HepG2 (cell line): ENCODE data around the gene BIRC6. TPM values are rescaled to one million over a fixed set of nuclear protein-coding genes. Genes with fewer than 3 reads are reported as not detected.
A peak's percentile ranks its signal among the peaks of the same experiment; 100 is the strongest.

Source experiments
- CEBPG ChIP-seq: IDR thresholded peaks from 2 replicates; pipeline ENCODE4 v1.6.1; 2016
- GATAD2A ChIP-seq: IDR thresholded peaks from 2 replicates; pipeline ENCODE4 v1.6.1; 2016
- KAT8 ChIP-seq: IDR thresholded peaks from 2 replicates; pipeline ENCODE4 v1.6.1; 2016; ENCODE audit warnings: missing genetic modification reagents, missing compliant biosample characterization
- KLF11 ChIP-seq: IDR thresholded peaks from 2 replicates; pipeline ENCODE4 v1.6.1; 2016; ENCODE audit warnings: missing compliant biosample characterization
- KLF16 ChIP-seq, 2 experiments: sonication (generic) in 1 of 2; formaldehyde crosslinking in 1 of 2; IDR thresholded peaks; 2 replicates each; pipeline versions ENCODE4 v1.6.1 to v1.8.0; 2016 to 2023; ENCODE audit warnings: missing genetic modification reagents in 2 of 2, missing compliant biosample characterization in 1 of 2
- MYNN ChIP-seq: sonication (generic); formaldehyde crosslinking; IDR thresholded peaks from 2 replicates; pipeline ENCODE4 v1.4.0; 2020; ENCODE audit warnings: mild to moderate bottlenecking, low read depth, missing genetic modification reagents
- NFYB ChIP-seq: sonication (generic); formaldehyde crosslinking; IDR thresholded peaks from 2 replicates; pipeline ENCODE4 v1.4.0; 2020; ENCODE audit warnings: missing genetic modification reagents
- PAF1 ChIP-seq: IDR thresholded peaks from 2 replicates; pipeline ENCODE4 v1.6.1; 2016; ENCODE audit warnings: missing genetic modification reagents, missing compliant biosample characterization
- RAD51 ChIP-seq: fragments of 450-650 bp; IDR thresholded peaks from 2 replicates; pipeline ENCODE4 v1.6.1; 2016; ENCODE audit warnings: borderline replicate concordance
- SP5 ChIP-seq: IDR thresholded peaks from 2 replicates; pipeline ENCODE4 v1.6.1; 2016; ENCODE audit warnings: low read depth, borderline replicate concordance
- SRSF1 ChIP-seq: fragments of 200-400 bp; formaldehyde crosslinking; optimal IDR thresholded peaks from 2 replicates; pipeline ENCODE3; 2017; ENCODE audit warnings: mild to moderate bottlenecking, low read depth, low read length, moderate library complexity
- ZBTB42 ChIP-seq: sonication (generic); formaldehyde crosslinking; IDR thresholded peaks from 2 replicates; pipeline ENCODE4 v1.5.0; 2020; ENCODE audit warnings: mild to moderate bottlenecking, missing genetic modification reagents
- ZFAT ChIP-seq: sonication (generic); formaldehyde crosslinking; conservative IDR thresholded peaks from 2 replicates; pipeline ENCODE4 v1.8.1; 2023; ENCODE audit warnings: missing genetic modification reagents, inconsistent platforms
- ZFP1 ChIP-seq: IDR thresholded peaks from 2 replicates; pipeline ENCODE4 v1.6.1; 2016
- ZNF136 ChIP-seq: sonication (generic); formaldehyde crosslinking; IDR thresholded peaks from 2 replicates; pipeline ENCODE4 v1.8.1; 2022; ENCODE audit warnings: low read depth, mild to moderate bottlenecking, moderate library complexity, missing genetic modification reagents
- ZNF850 ChIP-seq: sonication (generic); formaldehyde crosslinking; conservative IDR thresholded peaks from 2 replicates; pipeline ENCODE4 v1.9.0; 2021; ENCODE audit warnings: mild to moderate bottlenecking, missing genetic modification reagents
- polyA plus RNA-seq, 8 experiments: library from polyadenylated mRNA; depleted of rRNA in 3 of 8; stranded (reverse) in 7 of 8; unstranded in 1 of 8; fragments of >200 nt; fragmentation: Illumina TruSeq in 4 of 8; extraction: Trizol in 4 of 8; gene quantifications; 2 replicates each; pipeline versions ENCODE4 v1.2.1 to v1.2.3, GENCODE V29; 2011 to 2016; ENCODE audit warnings: low read depth in 4 of 8, missing spikeins in 1 of 8, mixed read lengths in 1 of 8; ENCODE audit not compliant: insufficient read depth in 1 of 8
- total RNA-seq, 5 experiments: library from RNA; depleted of rRNA; stranded (reverse); fragments of >200 nt; fragmentation: Illumina TruSeq; extraction: Trizol; gene quantifications; 2 replicates each; pipeline ENCODE4 v1.2.3, GENCODE V29; 2016; ENCODE audit warnings: low read depth in 1 of 5
- TF ChIP-seq, protein P1 (sequence below): sonication (generic); formaldehyde crosslinking; IDR thresholded peaks from 2 replicates; pipeline ENCODE4 v1.4.0; 2020; ENCODE audit warnings: missing genetic modification reagents, borderline replicate concordance
- TF ChIP-seq, protein P2 (sequence below): sonication (generic); formaldehyde crosslinking; IDR thresholded peaks from 2 replicates; pipeline ENCODE4 v1.4.0; 2020; ENCODE audit warnings: missing genetic modification reagents
- TF ChIP-seq, protein P3 (sequence below): sonication (generic); formaldehyde crosslinking; IDR thresholded peaks from 2 replicates; pipeline ENCODE4 v1.5.1; 2020; ENCODE audit warnings: mild to moderate bottlenecking, missing genetic modification reagents, moderate library complexity
- TF ChIP-seq, protein P4 (sequence below): conservative IDR thresholded peaks from 2 replicates; pipeline ENCODE4 v1.6.1; 2018; ENCODE audit warnings: missing genetic modification reagents
- TF ChIP-seq, protein P5 (sequence below): sonication (generic); formaldehyde crosslinking; IDR thresholded peaks from 2 replicates; pipeline ENCODE4 v1.8.0; 2022; ENCODE audit warnings: missing genetic modification reagents, mild to moderate bottlenecking, borderline replicate concordance
- TF ChIP-seq, protein P6 (sequence below): sonication (generic); formaldehyde crosslinking; IDR thresholded peaks from 2 replicates; pipeline ENCODE4 v1.4.0; 2020; ENCODE audit warnings: mild to moderate bottlenecking, low read depth, missing genetic modification reagents
- TF ChIP-seq, protein P7 (sequence below): sonication (generic); formaldehyde crosslinking; IDR thresholded peaks from 2 replicates; pipeline ENCODE4 v1.5.0; 2020; ENCODE audit warnings: mild to moderate bottlenecking, missing genetic modification reagents

Gene BIRC6
- total and polyA plus RNA-seq, 2 of the 13 experiments (the other 11 are each of a cell fraction or from before 2014, with no cell fraction given) = 65.6 to 120 TPM

DNA sequence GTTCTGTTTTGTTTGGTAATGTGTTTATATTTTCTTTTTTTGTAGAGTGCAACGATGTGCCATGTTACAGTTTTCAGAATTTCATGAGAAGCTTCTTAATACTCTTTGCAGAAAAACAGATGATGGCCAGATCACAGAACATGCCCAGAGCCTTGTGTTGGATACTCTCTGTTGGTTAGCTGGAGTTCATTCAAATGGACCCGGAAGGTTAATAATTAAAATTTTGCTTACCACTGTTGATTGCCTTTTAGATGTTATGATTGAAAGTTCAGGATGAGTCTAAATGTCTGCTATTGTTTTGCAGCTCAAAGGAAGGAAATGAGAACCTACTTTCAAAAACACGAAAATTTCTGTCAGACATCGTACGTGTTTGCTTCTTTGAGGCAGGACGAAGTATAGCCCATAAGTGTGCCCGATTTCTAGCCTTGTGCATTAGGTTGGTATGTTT lies 85.2 kb downstream of the BIRC6 start (continued):
- TF ChIP-seq ZFAT (CRISPR knock-in tag) = no peak
- TF ChIP-seq KAT8 = no peak
- TF ChIP-seq ZNF850 (CRISPR knock-in tag) = no peak
- TF ChIP-seq, protein P1, sequence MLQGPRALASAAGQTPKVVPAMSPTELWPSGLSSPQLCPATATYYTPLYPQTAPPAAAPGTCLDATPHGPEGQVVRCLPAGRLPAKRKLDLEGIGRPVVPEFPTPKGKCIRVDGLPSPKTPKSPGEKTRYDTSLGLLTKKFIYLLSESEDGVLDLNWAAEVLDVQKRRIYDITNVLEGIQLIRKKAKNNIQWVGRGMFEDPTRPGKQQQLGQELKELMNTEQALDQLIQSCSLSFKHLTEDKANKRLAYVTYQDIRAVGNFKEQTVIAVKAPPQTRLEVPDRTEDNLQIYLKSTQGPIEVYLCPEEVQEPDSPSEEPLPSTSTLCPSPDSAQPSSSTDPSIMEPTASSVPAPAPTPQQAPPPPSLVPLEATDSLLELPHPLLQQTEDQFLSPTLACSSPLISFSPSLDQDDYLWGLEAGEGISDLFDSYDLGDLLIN (CRISPR knock-in tag) = no peak
- TF ChIP-seq PAF1 (CRISPR knock-in tag) = no peak
- no peak for TF ChIP-seq SRSF1
- TF ChIP-seq KLF11 (CRISPR knock-in tag) = no peak; the same call in 1 of the 2 replicates
- TF ChIP-seq, protein P2, sequence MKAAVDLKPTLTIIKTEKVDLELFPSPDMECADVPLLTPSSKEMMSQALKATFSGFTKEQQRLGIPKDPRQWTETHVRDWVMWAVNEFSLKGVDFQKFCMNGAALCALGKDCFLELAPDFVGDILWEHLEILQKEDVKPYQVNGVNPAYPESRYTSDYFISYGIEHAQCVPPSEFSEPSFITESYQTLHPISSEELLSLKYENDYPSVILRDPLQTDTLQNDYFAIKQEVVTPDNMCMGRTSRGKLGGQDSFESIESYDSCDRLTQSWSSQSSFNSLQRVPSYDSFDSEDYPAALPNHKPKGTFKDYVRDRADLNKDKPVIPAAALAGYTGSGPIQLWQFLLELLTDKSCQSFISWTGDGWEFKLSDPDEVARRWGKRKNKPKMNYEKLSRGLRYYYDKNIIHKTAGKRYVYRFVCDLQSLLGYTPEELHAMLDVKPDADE (CRISPR knock-in tag) = no peak
- TF ChIP-seq ZBTB42 = no peak
- TF ChIP-seq, protein P3, sequence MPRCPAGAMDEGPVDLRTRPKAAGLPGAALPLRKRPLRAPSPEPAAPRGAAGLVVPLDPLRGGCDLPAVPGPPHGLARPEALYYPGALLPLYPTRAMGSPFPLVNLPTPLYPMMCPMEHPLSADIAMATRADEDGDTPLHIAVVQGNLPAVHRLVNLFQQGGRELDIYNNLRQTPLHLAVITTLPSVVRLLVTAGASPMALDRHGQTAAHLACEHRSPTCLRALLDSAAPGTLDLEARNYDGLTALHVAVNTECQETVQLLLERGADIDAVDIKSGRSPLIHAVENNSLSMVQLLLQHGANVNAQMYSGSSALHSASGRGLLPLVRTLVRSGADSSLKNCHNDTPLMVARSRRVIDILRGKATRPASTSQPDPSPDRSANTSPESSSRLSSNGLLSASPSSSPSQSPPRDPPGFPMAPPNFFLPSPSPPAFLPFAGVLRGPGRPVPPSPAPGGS = no peak
- TF ChIP-seq CEBPG (CRISPR knock-in tag) = no peak
- no peak for TF ChIP-seq KLF16 (CRISPR knock-in tag; IDR thresholded peaks at IDR 0.05)
- TF ChIP-seq, protein P4, sequence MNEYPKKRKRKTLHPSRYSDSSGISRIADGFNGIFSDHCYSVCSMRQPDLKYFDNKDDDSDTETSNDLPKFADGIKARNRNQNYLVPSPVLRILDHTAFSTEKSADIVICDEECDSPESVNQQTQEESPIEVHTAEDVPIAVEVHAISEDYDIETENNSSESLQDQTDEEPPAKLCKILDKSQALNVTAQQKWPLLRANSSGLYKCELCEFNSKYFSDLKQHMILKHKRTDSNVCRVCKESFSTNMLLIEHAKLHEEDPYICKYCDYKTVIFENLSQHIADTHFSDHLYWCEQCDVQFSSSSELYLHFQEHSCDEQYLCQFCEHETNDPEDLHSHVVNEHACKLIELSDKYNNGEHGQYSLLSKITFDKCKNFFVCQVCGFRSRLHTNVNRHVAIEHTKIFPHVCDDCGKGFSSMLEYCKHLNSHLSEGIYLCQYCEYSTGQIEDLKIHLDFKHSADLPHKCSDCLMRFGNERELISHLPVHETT (CRISPR knock-in tag) = no peak
- TF ChIP-seq, protein P5, sequence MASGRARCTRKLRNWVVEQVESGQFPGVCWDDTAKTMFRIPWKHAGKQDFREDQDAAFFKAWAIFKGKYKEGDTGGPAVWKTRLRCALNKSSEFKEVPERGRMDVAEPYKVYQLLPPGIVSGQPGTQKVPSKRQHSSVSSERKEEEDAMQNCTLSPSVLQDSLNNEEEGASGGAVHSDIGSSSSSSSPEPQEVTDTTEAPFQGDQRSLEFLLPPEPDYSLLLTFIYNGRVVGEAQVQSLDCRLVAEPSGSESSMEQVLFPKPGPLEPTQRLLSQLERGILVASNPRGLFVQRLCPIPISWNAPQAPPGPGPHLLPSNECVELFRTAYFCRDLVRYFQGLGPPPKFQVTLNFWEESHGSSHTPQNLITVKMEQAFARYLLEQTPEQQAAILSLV (CRISPR knock-in tag) = no peak
- TF ChIP-seq, protein P6, sequence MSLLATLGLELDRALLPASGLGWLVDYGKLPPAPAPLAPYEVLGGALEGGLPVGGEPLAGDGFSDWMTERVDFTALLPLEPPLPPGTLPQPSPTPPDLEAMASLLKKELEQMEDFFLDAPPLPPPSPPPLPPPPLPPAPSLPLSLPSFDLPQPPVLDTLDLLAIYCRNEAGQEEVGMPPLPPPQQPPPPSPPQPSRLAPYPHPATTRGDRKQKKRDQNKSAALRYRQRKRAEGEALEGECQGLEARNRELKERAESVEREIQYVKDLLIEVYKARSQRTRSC (CRISPR knock-in tag) = no peak
- TF ChIP-seq ZNF136 (CRISPR knock-in tag) = no peak
- TF ChIP-seq, protein P7, sequence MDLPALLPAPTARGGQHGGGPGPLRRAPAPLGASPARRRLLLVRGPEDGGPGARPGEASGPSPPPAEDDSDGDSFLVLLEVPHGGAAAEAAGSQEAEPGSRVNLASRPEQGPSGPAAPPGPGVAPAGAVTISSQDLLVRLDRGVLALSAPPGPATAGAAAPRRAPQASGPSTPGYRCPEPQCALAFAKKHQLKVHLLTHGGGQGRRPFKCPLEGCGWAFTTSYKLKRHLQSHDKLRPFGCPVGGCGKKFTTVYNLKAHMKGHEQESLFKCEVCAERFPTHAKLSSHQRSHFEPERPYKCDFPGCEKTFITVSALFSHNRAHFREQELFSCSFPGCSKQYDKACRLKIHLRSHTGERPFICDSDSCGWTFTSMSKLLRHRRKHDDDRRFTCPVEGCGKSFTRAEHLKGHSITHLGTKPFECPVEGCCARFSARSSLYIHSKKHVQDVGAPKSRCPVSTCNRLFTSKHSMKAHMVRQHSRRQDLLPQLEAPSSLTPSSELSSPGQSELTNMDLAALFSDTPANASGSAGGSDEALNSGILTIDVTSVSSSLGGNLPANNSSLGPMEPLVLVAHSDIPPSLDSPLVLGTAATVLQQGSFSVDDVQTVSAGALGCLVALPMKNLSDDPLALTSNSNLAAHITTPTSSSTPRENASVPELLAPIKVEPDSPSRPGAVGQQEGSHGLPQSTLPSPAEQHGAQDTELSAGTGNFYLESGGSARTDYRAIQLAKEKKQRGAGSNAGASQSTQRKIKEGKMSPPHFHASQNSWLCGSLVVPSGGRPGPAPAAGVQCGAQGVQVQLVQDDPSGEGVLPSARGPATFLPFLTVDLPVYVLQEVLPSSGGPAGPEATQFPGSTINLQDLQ (CRISPR knock-in tag) = no peak
- no peak for TF ChIP-seq NFYB
- TF ChIP-seq GATAD2A (CRISPR knock-in tag) = peak; percentile 57
- 0 out of 2 replicates have a peak, but pooled peaks have one; percentile 14 for TF ChIP-seq ZFP1
- TF ChIP-seq RAD51 = no peak
- no peak for TF ChIP-seq MYNN (CRISPR knock-in tag)
- TF ChIP-seq SP5 = no peak
